Renal cortical epithelial cell (primary cell): ENCODE measurements around the gene UBXN10. TPM values are rescaled to one million over a fixed set of nuclear protein-coding genes. Genes with fewer than 3 reads are reported as not detected.
A peak's percentile ranks its signal among the peaks of the same experiment; 100 is the strongest.

Source experiments
- DNase-seq: peaks from one replicate; pipeline ENCODE4 v3.0.0-alpha.2; 2011; ENCODE audit warnings: low read depth
- total RNA-seq: library from RNA; depleted of rRNA; stranded (reverse); fragments of >200 nt; gene quantifications from 2 replicates; pipeline ENCODE4 v1.2.3, GENCODE V29; 2014

Gene UBXN10
- total RNA-seq, 1 donor from 2014 or later: 2.8 TPM

DNA sequence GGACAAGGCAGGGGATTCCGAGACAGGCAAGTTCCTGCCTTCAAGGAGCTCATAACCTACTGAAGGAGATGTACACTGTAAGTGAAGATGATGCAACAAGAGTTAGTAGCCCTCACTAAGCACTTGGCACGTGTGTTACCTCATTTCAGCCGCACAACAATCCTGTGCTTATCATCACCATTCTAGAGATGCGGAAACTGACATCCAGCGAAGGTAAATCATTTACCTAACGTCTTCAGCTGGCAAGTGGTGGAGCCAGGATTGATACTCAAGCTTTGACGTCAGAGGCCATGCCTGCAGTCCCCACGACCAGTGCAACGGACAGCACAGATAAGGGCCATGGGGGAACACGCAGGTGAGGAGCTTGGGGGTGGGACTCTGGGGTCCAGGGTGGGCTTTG lies 2.9 kb upstream of the UBXN10 start:
- no peak for DNase-seq

DNA sequence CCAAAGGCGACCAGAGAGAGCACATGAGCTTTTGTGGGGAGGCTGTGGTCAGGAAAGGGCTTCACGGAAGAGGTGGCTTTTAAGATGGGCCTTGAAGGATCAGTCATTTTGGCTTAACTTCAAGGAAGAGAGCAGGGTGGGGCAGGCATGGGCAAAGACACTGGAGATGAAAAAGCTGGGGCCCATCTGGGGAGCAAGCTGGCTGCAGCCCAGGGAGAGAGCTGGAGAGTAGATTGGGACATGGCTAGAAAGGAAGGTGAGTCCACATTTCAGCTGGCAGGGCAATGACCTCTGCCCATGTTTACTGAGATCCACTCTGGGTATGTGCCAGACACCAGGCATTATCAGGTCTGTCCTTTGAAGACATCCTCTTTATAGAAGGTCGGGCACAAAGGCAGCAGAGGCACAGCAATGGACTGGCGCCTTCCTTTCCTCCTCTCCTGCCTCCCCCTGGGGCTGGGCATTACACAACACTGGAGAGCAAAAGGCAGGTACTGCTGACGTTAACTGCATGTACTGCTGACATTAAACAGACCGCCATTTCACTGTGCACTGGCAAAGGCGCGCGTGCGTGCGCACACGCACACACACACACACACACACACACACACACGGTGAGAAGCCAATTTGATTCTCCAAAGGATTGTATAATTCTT lies 2.2 kb upstream of the UBXN10 start:
- no peak for DNase-seq

DNA sequence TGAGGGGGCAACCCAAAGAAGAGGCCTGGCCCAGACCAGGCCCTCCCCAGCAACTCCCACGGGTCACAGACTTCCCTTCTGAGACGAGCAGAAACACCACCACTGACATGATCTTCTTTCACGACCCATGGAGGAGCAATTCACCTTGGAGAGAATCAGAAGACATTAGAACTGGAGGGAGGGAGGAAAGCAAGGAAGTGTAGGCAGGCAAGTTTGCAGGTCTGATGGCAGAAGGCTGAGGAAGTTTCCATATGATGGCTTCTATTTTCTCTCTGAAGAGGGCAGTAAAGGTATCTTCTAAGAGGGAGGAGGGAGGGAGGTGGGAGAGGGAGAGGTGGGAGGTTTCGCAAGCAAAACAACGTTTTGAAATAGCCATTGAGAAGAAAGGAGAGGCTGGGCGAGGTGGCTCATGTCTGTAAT lies 1.4 kb upstream of the UBXN10 start:
- DNase-seq: peak; percentile 47

DNA sequence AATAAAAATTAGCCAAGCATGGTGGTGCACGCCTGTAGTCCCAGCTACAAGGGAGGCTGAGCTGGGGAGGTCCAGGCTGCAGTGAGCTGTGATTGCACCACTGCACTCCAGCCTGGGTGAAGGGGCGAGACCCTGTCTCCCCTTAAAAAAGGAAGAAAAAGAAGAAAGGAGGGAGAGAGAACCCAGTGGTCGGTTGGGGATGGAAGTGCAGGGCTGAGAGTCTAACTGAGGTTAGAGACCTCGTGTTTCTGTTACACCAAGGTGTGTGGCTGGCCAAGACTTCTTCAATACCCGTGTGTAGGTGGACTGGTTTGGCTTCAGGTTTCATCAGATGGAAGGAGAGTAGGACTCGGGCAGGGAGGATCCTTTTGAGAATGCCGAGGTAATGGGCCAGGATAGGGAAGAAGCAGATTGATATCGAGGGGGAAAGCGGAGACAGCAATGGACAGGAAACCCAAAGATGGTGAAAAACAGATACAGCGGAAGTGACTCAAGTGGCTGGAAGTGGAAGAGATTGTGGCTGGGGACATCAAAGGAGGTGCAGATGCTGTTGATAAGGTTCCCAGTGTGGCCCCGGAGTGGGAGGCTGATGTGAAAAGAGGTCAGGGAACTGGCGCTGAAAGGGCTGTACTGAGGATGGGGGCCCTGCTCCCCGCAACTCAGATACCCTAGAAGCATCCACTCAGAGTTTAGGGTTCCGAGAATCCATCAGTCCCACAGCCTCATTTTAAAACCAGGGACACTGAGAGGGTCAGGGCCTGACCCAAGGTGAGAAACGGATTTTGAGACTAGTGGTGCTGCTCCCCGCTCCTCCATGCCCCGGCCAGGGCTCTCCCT lies 681 bp upstream of the UBXN10 start:
- no peak for DNase-seq

DNA sequence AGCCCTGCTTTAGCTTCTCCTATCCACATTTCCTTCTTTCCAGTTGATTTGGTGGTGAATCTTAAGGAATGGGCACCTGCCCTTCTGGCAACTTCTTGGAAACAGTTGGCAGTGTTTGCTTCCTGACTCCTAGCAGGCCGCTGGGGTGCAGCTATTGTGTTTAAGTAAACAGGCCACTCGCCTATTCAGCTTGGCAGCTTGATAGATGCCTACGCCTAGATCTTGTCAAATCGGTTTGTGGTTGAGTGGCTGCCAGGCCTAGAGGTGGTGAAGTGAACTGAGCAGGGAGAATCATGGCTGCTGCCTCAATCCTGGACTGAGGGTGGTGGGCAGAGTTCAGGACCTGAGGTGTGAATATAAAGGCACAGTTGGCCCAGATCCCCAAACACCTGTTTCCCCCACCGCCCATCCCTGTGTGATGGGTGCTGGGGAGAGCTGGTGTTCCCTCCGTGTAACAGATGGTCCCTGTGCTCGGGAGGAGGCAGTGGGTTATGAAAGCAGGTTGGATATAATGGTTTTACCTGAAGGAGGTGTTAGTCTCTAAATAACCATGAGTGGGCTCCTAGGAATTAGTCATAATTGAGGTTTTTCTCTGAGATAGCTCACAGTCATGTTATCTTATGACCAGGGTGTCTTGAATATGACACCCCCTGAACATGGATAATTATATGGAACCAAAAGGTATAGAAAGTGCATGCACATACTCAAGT lies 1.4 kb downstream of the UBXN10 start:
- DNase-seq: peak; percentile 64

DNA sequence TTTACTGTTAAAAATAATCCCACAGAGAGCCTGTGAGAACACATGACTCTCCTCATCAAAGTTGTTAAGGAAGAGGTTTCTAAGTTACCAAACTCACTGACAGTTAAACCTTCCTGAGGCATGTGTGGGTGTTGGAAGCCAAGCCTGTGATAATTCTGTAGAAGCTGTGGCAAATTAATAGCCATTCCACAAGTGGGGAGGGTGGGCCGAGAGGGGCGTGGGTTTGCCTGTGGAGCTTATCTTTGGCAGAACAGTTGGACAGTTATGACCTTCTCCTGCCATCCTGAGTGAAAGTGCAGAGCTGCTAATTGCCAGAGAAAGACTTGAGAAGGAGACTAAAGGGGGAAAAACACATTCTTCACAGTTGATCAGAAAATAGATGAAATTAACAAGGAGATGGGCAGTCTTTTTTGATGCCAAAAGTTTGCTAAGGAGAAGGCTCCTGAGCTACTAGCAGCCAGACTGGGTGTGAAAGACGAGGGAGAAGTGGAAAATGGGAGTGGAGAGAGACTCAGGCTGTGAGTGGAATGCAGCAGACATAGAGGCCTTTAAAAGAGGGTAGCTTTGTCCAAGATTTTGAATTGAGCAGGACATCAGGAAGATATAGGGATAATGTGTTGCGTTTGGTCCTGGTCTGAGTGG lies 2.0 kb downstream of the UBXN10 start:
- peak; percentile 38 for DNase-seq

DNA sequence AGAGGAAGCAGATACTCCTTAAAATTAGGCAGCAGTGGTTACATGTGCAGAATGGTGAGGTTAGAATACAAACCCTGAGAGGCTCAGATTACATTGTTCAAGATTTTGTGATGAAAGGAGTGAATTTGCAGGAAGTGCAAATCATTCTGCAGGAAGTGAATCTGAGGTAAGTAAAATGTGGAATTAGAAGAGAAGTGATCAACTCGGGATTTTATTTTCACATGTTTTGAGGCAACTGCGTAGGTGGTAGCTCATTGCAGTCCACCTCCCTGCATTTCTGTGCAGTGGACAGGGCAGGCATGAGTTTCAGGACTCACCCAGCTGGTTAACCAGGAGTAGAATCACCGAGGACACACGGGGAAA lies 2.5 kb downstream of the UBXN10 start:
- no peak for DNase-seq

DNA sequence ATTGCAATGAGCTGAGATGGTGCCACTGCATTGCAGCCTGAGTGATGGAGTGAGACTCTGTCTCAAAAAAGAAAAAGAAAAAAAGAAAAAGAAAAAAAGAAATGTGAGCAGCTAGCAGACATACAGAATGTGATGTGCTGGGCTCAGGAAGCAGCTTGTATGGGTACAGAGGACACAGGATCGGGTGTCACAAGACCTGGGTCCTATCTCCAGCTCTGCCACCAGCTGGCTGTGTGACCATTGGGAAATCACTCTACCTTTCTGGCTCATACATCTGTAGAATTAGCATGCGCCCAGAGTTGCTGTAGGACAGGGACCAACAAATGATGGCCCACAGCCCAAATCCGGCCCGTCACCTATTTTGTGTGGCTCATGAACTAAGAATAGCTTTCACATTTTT lies 3.8 kb downstream of the UBXN10 start:
- DNase-seq: no peak

DNA sequence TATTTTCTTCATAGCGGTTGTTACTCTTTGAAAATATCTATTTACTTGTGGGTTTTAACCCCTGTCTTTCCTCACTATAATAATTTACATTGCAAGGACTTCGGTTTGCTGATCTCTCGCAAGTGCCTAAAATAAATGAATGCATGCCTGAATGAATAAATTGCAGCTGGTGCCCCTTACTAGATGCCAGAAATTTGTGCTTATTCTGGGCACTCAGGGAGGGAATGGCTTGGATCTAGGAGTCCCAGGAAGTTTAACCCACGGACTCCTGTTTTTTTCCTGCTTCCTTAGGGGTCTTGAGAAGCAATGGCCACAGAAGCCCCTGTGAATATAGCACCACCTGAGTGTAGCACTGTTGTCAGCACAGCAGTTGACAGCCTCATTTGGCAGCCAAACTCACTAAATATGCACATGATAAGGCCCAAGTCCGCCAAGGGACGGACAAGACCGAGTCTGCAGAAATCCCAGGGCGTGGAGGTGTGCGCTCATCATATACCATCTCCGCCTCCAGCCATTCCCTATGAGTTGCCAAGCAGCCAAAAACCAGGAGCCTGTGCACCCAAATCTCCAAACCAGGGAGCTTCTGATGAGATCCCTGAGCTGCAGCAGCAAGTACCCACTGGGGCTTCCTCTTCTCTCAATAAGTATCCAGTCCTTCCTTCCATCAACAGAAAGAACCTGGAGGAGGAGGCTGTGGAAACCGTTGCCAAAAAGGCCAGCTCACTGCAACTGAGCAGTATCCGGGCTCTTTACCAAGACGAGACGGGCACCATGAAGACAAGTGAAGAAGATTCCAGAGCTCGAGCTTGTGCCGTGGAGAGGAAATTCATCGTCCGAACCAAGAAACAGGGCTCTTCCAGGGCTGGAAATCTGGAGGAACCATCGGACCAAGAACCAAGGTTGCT lies 4.6 kb downstream of the UBXN10 start:
- DNase-seq: no peak

DNA sequence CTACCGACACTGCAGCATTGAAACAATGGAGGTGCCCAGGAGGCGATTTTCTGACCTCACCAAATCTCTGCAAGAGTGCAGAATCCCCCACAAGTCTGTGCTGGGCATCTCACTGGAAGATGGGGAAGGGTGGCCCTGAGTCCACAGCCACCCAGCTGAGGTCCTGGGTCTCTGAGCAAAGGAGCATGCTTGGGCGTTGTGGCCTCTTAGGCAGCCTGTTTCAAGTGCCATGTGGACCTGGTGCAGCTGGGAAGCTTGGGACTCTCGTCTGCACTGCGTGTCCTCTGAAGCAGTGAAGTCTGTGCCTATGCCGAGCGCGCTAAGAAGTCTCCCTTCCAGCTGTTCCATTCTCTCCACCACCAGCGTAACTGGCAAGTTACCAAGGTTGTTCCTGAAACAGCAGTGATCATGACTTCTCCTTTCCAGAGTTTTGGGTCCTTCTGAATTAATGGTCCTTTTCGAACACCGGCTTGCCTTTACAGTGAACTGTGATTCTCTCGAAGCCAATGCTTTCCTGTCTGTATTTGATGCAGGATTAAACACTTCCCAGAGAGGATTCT lies 5.5 kb downstream of the UBXN10 start:
- DNase-seq: no peak

DNA sequence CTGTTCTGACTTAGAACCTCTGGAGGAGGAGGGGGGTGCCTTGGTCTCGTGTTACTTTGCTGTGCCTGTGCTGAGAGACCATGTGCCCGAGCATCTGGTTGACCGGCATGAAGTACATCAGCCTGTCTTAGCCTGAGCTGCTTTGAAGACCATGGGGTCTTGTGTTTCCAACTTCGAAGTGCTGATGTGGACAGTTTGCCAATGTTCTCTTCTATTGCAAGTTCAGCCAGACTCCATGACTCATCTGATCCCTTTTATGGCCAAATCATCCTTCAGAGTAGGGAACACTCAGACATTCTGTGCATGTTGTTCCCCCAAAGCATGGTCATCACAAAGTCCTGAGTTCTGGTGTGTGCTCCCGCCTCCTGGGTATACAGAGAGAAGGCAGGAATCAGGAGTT lies 6.5 kb downstream of the UBXN10 start:
- peak; percentile 62 for DNase-seq

DNA sequence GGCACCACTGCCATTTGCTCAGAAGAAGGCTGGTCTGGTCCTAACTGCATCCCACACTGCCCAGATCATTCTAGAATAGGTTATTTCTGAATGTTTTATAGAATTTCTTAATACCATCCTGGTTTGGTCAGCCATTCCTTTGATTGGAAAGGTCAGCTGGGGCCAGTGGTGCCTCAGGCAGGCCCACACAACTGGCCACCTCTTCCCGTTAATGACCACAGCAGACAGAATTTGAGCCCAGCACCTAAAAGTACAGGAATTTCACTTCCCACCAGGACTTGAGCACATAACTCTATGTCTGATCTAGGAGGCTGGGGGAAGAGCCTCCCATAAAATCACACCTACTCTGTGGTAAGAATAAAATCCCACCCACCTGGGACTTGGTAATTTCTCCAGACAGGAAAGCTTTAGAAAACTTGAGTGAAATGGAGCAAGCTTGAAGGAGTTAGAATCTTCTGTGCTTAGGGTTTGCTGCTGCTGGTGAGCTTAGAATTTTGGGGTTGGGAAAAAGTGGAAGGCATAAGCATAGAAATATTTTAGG lies 7.0 kb downstream of the UBXN10 start:
- DNase-seq: no peak

DNA sequence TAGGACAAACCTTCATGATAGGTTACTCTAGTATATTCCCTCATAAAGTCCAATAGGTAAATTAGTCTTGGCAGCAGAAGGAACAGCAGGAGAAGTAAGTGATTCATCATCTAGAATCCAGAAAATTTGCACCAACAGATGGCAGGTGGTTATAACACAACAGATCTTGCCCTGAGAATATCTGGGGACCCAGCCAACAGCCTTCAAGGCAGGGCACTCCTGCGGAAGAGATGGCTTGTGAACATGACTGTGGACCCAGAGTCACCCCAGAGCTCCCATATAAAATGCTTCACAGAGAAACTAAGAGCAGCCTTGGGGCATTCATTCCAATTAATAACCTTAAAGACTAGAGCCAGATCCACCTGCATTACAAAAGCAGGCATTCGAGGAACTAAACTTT lies 8.3 kb downstream of the UBXN10 start:
- peak; percentile 45 for DNase-seq

DNA sequence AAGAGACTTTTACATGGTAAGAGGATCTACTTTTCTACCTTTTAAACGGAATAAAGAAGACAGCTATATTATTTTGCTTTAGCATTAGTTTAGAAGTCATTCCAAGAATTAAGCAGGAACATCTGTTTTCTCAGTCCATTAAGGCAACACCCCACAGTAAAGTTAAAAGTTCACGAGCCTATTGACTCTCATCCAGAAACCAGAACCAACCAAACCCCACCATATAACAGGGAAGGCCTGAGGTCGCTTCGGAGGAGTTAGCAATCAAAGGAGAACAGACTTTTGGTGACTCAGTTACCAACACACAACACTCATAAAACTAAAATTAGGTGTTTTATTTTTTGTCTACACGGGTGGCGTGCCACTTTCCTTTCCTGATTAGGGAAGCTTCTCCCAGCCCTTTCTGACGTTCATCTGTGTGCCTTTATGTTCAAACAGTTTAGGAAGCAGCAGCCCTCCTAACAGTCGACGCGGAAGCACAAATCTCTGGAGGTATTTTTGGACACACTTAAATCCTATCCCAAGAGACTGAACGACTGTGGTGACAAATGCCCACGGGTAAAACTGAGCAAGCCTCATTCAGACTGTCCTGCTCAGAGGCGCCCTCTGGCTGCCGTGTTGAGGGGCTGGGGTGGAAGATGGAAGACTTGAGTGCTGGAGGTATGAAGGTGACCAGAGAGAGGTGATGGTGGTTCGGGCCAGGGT lies 9.0 kb downstream of the UBXN10 start:
- DNase-seq: peak; percentile 43

DNA sequence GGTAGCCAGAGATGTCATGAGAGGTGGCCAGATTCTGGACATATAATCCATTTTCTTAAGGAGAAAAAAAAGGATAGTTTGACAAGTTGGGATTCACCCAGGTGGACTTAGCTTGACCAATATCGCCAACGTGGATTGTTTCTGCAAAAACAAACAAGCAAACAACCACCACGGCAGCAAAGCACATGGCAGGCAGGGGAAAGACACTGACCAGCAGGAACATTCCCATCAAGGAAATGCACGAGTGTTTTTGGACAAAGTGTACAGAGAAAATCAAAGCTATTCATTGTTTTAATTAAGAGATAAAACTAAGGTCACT lies 9.5 kb downstream of the UBXN10 start:
- DNase-seq: no peak

DNA sequence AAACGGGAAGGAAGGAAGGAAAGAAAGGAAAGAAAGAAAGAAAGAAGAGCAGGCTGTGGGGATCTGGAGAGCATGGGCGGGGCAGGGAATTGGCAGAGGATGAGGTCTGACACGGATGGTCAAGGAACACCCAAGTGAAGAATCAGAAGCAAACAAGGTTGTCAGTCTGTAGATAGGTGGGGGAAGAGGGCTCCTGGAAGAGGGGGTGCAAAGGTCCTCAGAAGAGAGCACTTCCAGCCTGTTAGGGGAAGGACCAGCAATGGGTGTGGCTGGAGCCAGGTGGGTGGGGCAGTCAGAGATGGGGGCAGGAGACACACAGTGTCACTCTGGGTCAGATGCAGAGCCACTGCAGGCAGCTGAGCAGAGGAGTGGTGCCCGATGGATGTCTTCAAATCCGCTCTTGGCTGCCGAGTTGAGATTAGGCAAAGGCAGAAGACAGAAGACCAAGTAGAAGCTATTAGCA lies 11.5 kb downstream of the UBXN10 start:
- no peak for DNase-seq

DNA sequence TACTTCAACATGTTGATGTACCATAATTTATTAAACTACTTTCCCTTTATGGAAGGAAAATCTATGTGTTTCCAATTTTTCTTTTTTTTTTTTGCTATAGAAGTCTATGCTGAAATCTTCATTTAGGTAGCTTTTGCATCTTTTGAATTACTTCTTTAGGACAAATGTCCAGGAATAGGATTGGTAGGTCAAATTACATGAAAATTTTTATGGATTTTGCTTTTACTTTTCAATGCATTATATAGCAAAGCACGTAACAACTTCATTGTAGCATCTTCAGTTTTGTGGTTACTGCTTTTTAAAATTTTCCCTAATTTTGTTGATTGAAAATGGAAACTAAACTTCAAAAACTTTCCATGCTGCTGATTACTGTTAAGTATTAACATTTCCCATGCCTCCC lies 12.4 kb downstream of the UBXN10 start:
- no peak for DNase-seq

DNA sequence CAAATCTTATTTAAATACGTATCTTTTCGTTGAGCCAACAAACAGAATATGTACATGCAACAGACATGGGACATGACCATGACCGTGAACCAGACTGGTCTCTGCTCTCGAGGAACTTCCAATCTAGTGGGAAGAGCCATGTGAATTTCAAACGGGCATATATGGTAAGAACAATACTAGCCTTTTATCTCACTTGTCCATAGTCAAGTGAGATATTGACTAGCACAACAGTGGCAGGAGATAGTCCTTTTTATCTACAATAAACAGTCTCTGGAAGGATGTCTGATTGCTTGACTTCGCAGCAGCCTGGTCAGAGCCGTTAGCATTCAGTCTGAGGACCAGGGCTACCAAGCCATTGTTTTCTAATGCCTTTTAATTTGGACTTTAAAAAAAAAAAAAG lies 13.0 kb downstream of the UBXN10 start:
- no peak for DNase-seq

DNA sequence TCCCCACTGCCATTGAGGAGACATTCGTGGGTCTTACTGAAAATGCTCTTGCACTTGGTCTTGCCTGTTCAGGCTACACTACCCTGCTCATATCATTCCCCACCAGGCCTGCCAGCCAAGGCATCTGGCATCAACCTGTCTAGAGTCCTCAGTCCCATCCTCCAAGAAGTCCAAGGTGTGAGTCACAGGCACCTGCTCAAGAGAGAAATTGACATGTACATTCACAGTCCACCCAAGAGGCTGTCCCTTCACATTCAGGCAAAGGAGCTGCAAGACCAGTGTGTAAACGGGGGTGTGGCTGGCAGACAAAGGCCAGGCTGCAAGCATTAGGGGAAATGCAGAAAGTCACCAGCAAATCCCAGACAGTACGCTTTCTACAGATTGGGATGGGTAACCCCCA lies 13.5 kb downstream of the UBXN10 start:
- peak; percentile 69 for DNase-seq

DNA sequence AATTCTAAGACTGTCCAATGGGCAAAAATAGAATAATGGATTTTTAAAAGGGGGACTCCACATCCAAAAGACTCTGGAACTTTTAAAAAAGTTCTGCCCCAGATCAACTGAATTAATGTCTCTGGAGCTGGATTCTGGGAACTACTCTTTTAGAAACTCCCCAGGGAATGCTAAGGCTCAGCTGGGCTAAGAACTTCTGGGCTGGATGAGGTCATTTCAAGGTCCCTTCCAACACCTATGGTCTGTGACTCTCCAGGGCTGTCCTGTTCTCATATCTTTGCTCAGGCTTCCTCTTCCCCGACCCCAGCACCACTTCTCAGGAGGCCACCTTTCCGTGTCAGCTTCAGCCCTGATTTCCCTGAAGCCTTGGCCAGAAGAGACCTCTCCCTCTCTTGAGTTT lies 13.9 kb downstream of the UBXN10 start:
- DNase-seq: no peak
